ENCODE data around the gene UBE2E2. TPM values are rescaled to one million over a fixed set of nuclear protein-coding genes. Genes with fewer than 3 reads are reported as not detected.

UBE2E2 gene
- total RNA-seq, 1 donor from 2014 or later, result 42.4 TPM

DNA sequence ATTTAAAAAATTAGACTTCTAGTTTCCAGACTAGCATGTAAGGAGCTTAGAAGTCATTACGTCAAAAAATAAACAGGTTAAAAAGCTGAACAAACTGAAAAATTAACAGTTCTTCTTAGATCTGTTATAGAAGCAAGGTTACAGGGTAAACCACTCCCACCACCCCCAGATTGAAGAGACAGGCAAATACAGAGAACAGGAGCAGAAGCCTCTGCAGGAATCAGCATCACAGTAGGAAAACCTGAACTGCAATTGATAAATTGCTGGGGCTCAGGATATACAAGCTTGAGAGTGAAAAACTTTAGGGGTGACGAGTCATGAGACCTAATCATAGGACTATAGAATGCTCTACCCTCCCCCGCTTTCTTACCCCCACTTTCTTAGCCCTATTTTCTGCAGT, 222.3 kb downstream of the UBE2E2 start:
- H3K36me3 Mint-ChIP-seq (ENCODE audit: unreplicated experiment), result peaks cover 4% of the 10 kb centered on the region
- no peaks in the 10 kb centered on the region for H3K4me1 Mint-ChIP-seq (ENCODE audit: unreplicated experiment)
- peaks cover 11% of the 10 kb centered on the region for H3K9me3 Mint-ChIP-seq (ENCODE audit: unreplicated experiment)
- no peaks in the 10 kb centered on the region for H3K27me3 Mint-ChIP-seq (ENCODE audit: unreplicated experiment)
- DNase-seq (ENCODE audit: extremely low spot score, unreplicated experiment), result no peak
- H3K27ac Mint-ChIP-seq (ENCODE audit: unreplicated experiment), result no peak overlapping the region
- TF ChIP-seq, protein P1, sequence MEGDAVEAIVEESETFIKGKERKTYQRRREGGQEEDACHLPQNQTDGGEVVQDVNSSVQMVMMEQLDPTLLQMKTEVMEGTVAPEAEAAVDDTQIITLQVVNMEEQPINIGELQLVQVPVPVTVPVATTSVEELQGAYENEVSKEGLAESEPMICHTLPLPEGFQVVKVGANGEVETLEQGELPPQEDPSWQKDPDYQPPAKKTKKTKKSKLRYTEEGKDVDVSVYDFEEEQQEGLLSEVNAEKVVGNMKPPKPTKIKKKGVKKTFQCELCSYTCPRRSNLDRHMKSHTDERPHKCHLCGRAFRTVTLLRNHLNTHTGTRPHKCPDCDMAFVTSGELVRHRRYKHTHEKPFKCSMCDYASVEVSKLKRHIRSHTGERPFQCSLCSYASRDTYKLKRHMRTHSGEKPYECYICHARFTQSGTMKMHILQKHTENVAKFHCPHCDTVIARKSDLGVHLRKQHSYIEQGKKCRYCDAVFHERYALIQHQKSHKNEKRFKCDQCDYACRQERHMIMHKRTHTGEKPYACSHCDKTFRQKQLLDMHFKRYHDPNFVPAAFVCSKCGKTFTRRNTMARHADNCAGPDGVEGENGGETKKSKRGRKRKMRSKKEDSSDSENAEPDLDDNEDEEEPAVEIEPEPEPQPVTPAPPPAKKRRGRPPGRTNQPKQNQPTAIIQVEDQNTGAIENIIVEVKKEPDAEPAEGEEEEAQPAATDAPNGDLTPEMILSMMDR (IDR thresholded peaks at IDR 0.05), result no peak
- no peak overlapping the region for H3K4me3 Mint-ChIP-seq (ENCODE audit: unreplicated experiment)

DNA sequence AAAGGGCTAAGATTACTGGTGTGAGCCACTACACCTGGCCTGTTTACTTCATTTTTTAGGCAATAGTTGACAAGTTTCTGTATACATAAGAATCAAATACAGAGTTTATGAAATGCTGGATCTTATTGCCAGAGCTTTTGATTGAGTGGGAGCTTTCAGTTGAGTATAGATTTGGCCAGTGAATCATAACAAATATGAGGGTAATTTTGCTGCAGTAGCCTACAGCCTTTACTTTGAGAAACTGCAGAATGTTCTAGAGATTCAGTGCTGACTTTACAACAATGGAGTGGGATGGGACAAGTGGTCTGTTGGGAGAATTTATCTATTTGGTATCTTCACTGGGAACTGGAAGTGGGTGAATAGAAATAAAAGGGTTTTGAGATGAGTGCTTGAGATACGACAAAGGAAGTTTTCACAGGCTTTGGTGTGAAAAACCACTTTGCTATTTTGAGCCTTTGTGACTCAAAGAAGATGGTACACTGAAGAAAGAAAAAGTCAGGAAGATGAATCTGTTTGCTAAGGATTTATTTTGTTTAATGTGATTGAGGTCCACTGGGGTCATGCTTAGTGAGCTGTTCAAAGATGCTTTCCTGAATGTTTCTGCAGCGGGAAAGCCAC, 227.8 kb downstream of the UBE2E2 start:
- Mint-ChIP-seq H3K27ac (ENCODE audit: unreplicated experiment) (no peak overlapping the region), H3K4me3 (ENCODE audit: unreplicated experiment) (no peak overlapping the region), H3K27me3 (ENCODE audit: unreplicated experiment) (no peaks in the 10 kb centered on the region), H3K9me3 (ENCODE audit: unreplicated experiment) (peaks cover 10% of the 10 kb centered on the region), H3K36me3 (ENCODE audit: unreplicated experiment) (peaks cover 4% of the 10 kb centered on the region), H3K4me1 (ENCODE audit: unreplicated experiment) (peaks cover 5% of the 10 kb centered on the region)
- no peak for DNase-seq (ENCODE audit: extremely low spot score, unreplicated experiment)
- TF ChIP-seq, protein P1 (IDR thresholded peaks at IDR 0.05), result no peak

DNA sequence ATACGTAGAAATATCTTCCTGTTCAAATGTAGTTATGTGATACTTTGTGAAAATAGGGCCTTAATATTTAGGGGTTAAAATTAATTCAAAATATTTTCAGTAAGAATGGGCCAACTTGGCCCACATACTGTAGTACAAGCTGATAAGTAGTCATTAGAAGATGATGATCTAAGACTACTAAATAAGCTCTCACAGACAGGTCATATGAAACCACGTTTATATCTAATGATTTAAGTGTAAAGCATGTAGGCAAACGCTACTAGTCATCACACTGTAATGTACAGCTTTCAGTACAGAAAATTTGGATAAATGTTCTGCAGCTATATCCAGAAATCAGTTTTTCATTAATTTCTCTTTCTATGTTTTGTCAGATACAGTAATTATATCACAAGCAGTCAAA, 228.6 kb downstream of the UBE2E2 start:
- Mint-ChIP-seq H3K4me3 (ENCODE audit: unreplicated experiment) (no peak overlapping the region), H3K36me3 (ENCODE audit: unreplicated experiment) (no peaks in the 10 kb centered on the region), H3K27ac (ENCODE audit: unreplicated experiment) (no peak overlapping the region), H3K9me3 (ENCODE audit: unreplicated experiment) (peaks cover 5% of the 10 kb centered on the region), H3K4me1 (ENCODE audit: unreplicated experiment) (peaks cover 5% of the 10 kb centered on the region), H3K27me3 (ENCODE audit: unreplicated experiment) (no peaks in the 10 kb centered on the region)
- DNase-seq (ENCODE audit: extremely low spot score, unreplicated experiment), result no peak
- TF ChIP-seq, protein P1 (IDR thresholded peaks at IDR 0.05), result no peak

DNA sequence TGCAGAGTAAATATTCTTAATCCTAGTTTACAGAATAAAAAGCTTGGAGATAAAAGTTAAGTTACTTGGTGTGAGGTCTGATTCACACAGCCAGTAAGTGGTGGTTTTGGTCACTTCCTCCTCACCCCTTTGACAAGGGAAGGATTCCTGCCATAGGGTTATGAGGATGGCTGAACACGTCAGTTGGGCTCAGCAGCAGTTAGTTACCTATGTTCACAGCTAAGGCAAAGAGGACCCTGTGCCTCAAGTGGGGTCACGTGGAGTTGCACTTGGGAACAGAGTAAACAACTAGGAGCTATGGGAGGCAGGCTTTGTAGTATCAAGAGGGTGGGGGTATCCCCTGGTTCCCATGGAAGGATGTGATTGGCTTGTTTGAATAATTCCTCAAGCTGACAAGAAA, 232.2 kb downstream of the UBE2E2 start:
- no peak overlapping the region for H3K4me3 Mint-ChIP-seq (ENCODE audit: unreplicated experiment)
- no peaks in the 10 kb centered on the region for H3K36me3 Mint-ChIP-seq (ENCODE audit: unreplicated experiment)
- H3K27ac Mint-ChIP-seq (ENCODE audit: unreplicated experiment), result no peak overlapping the region
- DNase-seq (ENCODE audit: extremely low spot score, unreplicated experiment), result no peak
- H3K9me3 Mint-ChIP-seq (ENCODE audit: unreplicated experiment), result no peaks in the 10 kb centered on the region
- TF ChIP-seq, protein P1 (IDR thresholded peaks at IDR 0.05), result no peak
- H3K27me3 Mint-ChIP-seq (ENCODE audit: unreplicated experiment), result no peaks in the 10 kb centered on the region
- peaks cover 5% of the 10 kb centered on the region for H3K4me1 Mint-ChIP-seq (ENCODE audit: unreplicated experiment)

DNA sequence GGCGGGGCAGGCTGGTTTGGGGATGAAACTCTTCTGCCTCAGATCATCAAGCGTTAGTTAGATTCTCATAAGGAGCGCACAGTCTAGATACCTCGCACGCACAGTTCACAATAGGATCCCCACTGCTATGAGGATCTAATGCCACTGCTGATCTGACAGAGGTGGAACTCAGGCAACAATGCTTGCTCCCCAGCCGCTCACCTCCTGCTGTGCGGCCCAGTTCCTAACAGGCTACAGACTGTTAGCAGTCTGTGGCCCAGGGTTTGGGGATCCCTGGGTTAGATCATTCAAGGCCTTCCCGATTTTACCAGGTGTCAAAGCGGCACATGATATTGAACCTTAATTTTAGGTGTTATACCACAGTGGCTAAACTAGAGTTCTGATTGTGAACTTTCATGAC, 232.8 kb downstream of the UBE2E2 start:
- no peak overlapping the region for H3K27ac Mint-ChIP-seq (ENCODE audit: unreplicated experiment)

More for the DNA sequence above, 232.8 kb downstream of the UBE2E2 start:
- Mint-ChIP-seq H3K27me3 (ENCODE audit: unreplicated experiment) (no peaks in the 10 kb centered on the region), H3K4me1 (ENCODE audit: unreplicated experiment) (peaks cover 9% of the 10 kb centered on the region), H3K36me3 (ENCODE audit: unreplicated experiment) (no peaks in the 10 kb centered on the region), H3K4me3 (ENCODE audit: unreplicated experiment) (no peak overlapping the region), H3K9me3 (ENCODE audit: unreplicated experiment) (no peaks in the 10 kb centered on the region)
- TF ChIP-seq, protein P1 (IDR thresholded peaks at IDR 0.05), result no peak
- no peak for DNase-seq (ENCODE audit: extremely low spot score, unreplicated experiment)
